HG03025 (cell line): ENCODE results near the gene COG4.
"Not testable (repeated sequence)": the region's sequence is repeated elsewhere in the genome, so short reads cannot be mapped to it uniquely, and the experiment has no call there.

Source experiments
- ATAC-seq: cut with Tn5 transposase; IDR thresholded peaks from one replicate; pipeline ENCODE4 v1.9.1; 2021; ENCODE audit warnings: mild to moderate bottlenecking, moderate library complexity; ENCODE audit not compliant: unreplicated experiment, low FRiP score

The COG4 gene

DNA sequence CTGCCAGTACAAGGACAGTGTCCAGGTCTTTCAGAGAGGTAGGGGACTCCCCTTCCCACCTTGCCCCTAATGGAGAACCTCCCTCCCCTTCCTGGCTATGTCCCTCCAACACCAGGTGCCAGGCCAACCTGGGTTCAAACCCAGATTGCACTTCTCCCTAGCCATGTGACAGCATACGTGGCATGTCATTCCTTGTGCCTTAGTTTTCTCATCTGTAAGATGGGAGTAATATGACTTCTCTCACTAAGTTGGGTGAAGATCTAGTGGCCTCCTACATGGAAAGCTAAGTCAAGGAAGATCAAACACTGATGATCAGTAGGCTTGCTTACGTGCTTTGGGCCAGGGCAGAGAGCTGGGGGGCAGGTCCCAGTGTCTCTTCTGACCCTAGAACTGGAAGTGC lies 60.1 kb downstream of the COG4 start:
- no peak for ATAC-seq

DNA sequence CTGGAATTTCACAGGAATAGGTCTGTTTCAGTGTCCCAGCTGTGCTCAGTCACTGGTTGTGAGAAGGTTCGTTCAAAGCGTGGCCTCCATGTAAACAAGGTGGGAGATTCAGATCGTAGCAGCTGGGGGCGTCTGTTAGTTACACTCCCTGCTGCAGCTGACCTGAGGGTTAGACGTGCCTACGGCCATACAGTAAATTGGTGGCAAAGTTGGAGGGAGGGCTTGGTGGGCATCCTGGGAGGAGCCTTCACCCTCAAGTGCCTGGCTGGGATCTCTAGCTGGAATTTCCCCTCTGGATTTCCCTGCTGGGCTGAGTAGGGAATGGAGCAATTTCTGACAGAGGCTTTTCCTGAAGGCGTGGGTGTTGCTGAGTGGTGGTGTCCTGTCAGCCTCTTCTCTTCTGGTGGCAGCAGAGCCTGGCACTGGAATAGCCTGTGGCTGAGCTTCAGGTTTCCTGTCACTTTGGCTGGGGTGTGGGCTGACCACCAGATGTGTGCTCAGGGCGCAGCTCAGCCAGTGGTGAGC lies 62.6 kb downstream of the COG4 start:
- ATAC-seq, result no peak

- ATAC-seq, result no peak
Measured at GRCh38 chr16:70457446-70458166, 65.7 kb downstream of the COG4 start.

- no peak for ATAC-seq
Measured at GRCh38 chr16:70455910-70456309, 67.4 kb downstream of the COG4 start.

DNA sequence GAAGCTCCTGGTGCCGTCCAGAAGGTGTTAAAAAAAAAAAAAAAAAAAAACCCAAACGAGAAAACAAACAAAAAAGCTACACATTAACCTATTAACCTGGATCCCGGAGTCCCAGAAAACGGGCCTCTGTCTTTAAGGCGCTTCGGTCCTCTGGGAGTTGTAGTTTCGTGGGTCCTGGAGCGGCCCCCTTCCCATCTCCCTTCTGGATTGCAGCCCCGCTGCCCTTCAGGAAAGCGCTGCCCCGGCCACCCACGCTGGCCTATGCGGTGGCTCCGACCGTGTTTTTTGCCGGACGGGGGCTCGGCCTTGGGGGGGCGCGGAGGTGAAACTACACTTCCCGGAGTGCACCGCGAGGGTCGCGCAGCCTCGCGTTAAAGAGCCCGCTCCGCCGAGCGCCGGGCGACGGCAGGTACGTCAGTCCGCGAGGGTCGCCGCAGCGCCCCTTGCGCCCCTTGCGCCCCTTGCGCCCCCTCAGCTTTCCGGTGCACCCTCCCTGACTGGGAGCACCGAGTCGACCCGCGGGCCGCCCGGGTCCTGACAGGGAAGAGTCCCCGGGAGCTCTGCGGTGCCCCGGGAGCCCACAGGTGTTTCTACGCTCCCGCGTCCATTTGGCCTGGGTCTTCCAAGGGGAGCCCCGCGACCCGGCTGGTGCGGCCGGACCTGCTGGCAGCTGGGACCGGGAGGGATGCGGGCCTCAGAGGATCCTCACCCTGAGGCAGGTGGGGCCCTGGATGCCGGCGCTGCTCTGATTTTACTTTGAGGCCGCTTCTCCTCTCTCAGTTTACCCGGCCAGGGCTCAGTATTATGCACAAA lies 68.9 kb downstream of the COG4 start, which contains the start of gene FCSK:
Gene FCSK, plus strand, starts transcription at position 374 of the 813 bp plus-strand sequence. CDS start 8,596 bp downstream, outside the sequence.
- ATAC-seq, result peak; percentile 73

DNA sequence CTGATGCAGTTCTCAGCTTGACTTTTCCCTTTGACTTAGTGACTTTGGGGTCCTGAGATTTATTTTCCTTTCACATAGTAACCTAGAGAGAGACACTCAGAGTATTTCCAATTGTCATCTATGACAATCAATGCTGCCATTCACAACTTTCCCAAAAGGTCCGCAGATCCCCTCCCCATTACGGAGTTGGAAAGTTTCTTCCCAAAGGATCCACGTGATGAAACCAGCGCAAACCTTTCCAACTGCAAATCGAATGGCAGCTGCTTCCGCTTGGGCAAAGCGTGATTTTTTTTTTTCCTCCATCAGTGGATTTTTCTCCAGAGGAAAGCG lies 69.5 kb downstream of the COG4 start:
- ATAC-seq, result peak; percentile 13

GRCh38 chr16:70453117-70453891 lies 70.0 kb downstream of the COG4 start:
- no peak for ATAC-seq

- not testable (repeated sequence) for ATAC-seq
Measured at GRCh38 chr16:70451004-70451340, 72.4 kb downstream of the COG4 start.

GRCh38 chr16:70450142-70451003 lies 73.0 kb downstream of the COG4 start:
- ATAC-seq, result not testable (repeated sequence)

DNA sequence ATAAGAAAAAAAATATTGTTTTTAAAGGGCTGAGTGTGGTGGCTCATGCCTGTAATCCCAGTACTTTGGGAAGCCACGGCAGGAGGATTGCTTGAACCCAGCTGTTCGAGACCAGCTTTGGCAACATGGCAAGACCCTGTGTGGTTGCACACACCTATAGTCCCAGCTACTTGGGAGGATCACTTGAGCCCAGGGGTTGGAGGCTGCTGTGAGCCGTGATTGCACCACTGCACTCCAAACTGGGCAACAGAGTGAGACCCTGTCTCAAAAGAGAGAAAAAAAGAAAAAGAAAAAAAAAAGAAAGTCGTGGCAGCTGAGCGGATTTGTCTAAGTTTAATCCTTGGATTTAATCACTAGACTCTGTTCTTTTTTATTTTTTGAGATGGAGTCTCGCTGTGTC lies 75.3 kb downstream of the COG4 start:
- ATAC-seq, result no peak

DNA sequence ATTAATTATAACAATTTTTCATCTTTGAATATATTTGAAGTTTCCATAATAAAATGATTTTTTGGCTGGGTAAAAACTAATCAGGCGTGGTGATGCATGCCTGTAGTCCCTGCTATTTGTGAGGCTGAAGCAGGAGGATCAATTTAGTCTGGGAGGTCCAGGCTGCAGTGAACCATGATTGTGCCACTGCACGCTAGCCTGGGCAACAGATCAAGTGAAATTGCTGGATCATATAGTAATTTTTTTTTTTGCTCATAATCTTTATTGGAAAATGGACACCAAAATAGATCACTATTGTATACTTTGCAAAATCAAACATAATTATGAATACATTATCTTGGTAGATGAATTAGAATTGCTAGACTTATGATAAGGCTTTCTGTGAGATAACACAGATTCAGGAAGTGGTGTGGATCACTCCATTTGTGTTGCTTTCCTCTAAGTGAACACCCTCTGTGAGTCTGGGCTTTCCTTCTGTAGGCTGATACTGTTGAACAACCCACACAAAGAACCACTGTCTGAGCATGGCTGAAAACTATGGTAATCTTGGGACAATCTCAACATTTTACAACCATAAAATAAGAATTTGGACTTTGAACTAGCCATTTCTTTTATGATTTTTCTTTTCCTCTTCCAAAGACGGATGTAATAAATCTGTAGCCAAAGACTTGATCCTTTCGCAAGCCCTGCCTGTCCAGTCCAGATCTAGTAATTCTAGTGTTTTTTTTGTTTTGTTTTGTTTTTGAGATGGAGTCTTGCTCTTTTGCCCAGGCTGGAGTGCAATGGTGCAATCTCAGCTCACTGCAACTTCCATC lies 78.9 kb downstream of the COG4 start:
- ATAC-seq, result no peak

DNA sequence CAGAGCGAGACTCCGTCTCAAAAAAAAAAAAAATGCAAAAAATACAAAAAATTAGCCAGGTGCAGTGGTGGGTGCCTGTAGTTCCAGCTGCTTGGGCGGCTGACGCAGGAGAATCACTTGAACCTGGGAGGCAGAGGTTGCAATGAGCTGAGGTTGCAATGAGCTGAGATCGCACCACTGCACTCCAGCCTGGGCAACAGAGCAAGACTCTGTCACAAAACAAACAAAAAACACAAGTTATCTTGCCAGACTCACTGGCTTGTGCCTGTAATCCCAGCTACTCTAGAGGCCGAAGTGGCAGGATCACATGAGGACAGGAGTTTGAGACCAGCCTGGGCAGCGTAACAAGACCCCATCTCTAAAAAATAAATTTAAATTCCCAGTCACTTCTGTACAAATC lies 81.0 kb downstream of the COG4 start:
- no peak for ATAC-seq

DNA sequence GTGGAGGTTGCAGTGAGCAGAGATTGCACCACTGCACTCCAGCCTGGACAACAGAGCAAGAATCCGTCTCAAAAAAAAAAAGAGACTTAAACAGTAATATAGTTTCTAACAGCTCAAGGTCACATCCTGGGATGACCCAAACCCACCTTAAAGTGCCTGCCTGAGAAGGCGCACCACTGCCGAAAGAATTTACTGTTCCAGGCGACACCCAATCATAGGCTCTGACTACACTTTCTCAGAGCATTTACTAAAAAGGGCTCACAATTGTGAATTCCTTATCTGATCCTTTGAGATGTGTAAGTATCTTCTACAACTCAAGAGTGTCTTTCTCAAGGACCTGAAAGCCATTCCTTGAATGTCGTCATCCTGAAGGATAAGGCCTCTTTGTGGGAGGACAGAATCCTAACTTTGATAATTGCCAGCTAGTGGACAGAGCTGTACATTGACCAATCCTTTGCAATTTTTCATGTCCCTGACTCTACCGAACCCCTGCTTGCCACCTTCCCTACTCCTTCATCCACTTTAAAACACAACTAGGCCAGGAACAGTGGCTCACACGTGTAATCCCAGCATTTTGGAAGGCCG lies 81.9 kb downstream of the COG4 start:
- no peak for ATAC-seq

DNA sequence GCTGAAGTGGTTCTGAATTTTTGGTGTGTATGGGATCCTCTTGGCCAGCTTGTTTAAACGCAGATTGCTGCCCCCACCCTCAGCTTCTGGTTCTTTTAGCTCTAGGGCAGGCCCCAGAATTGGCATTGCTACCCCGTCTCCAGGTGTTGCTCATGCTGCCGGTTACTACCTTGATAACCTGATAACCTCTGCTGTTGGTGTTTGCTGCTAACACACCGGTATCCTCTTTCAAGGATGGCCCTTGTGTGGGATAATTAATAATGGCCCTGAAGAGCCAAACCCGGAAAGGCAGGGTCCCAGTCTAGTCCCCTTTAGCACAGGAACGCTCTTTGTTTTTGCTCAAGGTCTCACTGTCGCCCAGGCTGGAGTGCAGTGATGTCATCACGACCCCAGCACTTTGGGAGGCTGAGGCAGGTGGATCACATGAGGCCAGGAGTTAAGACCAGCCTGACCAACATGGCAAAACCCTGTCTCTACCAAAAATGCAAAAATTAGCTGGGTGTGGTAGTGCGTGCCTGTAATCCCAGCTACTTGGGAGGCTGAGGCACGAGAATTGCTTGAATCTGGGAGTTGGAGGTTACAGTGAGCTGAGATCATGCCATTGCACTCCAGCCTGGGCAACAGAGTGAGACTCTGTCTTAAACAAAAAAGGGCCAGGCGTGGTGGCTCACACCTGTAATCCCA lies 83.2 kb downstream of the COG4 start:
- no peak for ATAC-seq

- ATAC-seq, result peak; percentile 68
Measured at GRCh38 chr16:70438969-70439862, 84.1 kb downstream of the COG4 start, which contains the start of gene ST3GAL2. Gene ST3GAL2 (minus strand): TSS chr16:70439100. CDS start chr16:70398530, 40,570 bp downstream.

DNA sequence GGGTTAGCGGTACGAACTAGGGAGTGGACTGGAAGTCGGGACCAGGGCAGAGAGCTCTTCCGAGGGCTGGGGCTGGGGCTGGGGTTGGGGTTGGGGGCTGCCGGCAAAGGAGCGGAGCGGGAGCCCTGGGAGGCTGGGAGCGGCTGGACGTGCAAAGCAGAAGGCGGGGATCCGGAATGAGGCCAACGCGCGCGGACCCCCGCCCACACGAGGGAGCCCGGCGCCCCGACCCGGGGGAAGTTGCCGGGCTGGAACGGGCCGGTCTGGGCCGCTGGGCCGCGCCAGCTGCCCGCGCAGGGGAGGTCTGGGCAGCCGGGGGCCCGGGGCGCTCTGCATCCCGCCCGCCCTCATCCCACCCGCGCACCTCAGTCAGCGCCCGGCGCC lies 84.8 kb downstream of the COG4 start:
- no peak for ATAC-seq
